HepG2 (cell line): ENCODE results near the gene VGLL4. TPM values are rescaled to one million over a fixed set of nuclear protein-coding genes. Genes with fewer than 3 reads are reported as not detected.

Source experiments
- CBFB ChIP-seq: sonication (generic); formaldehyde crosslinking; IDR thresholded peaks from 2 replicates; pipeline ENCODE4 v1.4.0; 2020; ENCODE audit warnings: missing genetic modification reagents
- CHD2 ChIP-seq: IDR thresholded peaks from 2 replicates; pipeline ENCODE4 v1.6.1; 2011; ENCODE audit warnings: low read depth, low read length, improper control_type of control experiment
- FLYWCH1 ChIP-seq: sonication (generic); formaldehyde crosslinking; IDR thresholded peaks from 2 replicates; pipeline ENCODE4 v1.8.1; 2023; ENCODE audit warnings: mild to moderate bottlenecking, missing genetic modification reagents
- POLR2G ChIP-seq: fragments of 200-400 bp; formaldehyde crosslinking; IDR thresholded peaks from 2 replicates; pipeline ENCODE4 v1.6.1; 2018; ENCODE audit warnings: mild to moderate bottlenecking, low read depth, low read length, moderate library complexity
- SOX13 ChIP-seq, 3 experiments: fragments of 450-650 bp in 1 of 3; sonication (generic) in 1 of 3; formaldehyde crosslinking in 1 of 3; IDR thresholded peaks in 2 of 3; conservative IDR thresholded peaks in 1 of 3; 2 replicates each; pipeline versions ENCODE4 v1.5.0 to v1.6.1; 2016 to 2020; ENCODE audit warnings: antibody characterized with exemption in 1 of 3, mild to moderate bottlenecking in 1 of 3, missing compliant biosample characterization in 1 of 3, missing genetic modification reagents in 1 of 3, moderate library complexity in 1 of 3
- SP4 ChIP-seq: sonication (generic); formaldehyde crosslinking; IDR thresholded peaks from 2 replicates; pipeline ENCODE4 v1.8.1; 2023; ENCODE audit warnings: mild to moderate bottlenecking, missing genetic modification reagents
- TEF ChIP-seq: sonication (generic); formaldehyde crosslinking; IDR thresholded peaks from 2 replicates; pipeline ENCODE4 v1.5.0; 2020; ENCODE audit warnings: missing genetic modification reagents
- ZFP91 ChIP-seq: sonication (generic); formaldehyde crosslinking; IDR thresholded peaks from 2 replicates; pipeline ENCODE4 v1.9.0; 2022; ENCODE audit warnings: missing genetic modification reagents, mild to moderate bottlenecking, borderline replicate concordance
- ZKSCAN8 ChIP-seq: IDR thresholded peaks from 2 replicates; pipeline ENCODE4 v1.6.1; 2016; ENCODE audit warnings: borderline replicate concordance, missing genetic modification reagents, missing compliant biosample characterization
- ZNF598 ChIP-seq: sonication (generic); formaldehyde crosslinking; IDR thresholded peaks from 2 replicates; pipeline ENCODE4 v1.5.1; 2020; ENCODE audit warnings: mild to moderate bottlenecking, missing genetic modification reagents, borderline replicate concordance
- ZNF788 ChIP-seq: sonication (generic); formaldehyde crosslinking; IDR thresholded peaks from 2 replicates; pipeline ENCODE4 v1.5.0; 2020; ENCODE audit warnings: mild to moderate bottlenecking, missing genetic modification reagents, borderline replicate concordance
- polyA plus RNA-seq, 8 experiments: library from polyadenylated mRNA; depleted of rRNA in 3 of 8; stranded (reverse) in 7 of 8; unstranded in 1 of 8; fragments of >200 nt; fragmentation: Illumina TruSeq in 4 of 8; extraction: Trizol in 4 of 8; gene quantifications; 2 replicates each; pipeline versions ENCODE4 v1.2.1 to v1.2.3, GENCODE V29; 2011 to 2016; ENCODE audit warnings: low read depth in 4 of 8, missing spikeins in 1 of 8, mixed read lengths in 1 of 8; ENCODE audit not compliant: insufficient read depth in 1 of 8
- total RNA-seq, 5 experiments: library from RNA; depleted of rRNA; stranded (reverse); fragments of >200 nt; fragmentation: Illumina TruSeq; extraction: Trizol; gene quantifications; 2 replicates each; pipeline ENCODE4 v1.2.3, GENCODE V29; 2016; ENCODE audit warnings: low read depth in 1 of 5
- TF ChIP-seq, protein P1 (sequence below): IDR thresholded peaks from 2 replicates; pipeline ENCODE4 v1.6.1; 2016; ENCODE audit warnings: low read depth, missing genetic modification reagents, missing compliant biosample characterization
- TF ChIP-seq, protein P2 (sequence below): sonication (generic); formaldehyde crosslinking; IDR thresholded peaks from 2 replicates; pipeline ENCODE4 v1.5.1; 2020; ENCODE audit warnings: mild to moderate bottlenecking, missing genetic modification reagents, moderate library complexity

The VGLL4 gene
- total and polyA plus RNA-seq, 2 of the 13 experiments (the other 11 are each of a cell fraction or from before 2014, with no cell fraction given) = 23.2 to 39.0 TPM

- TF ChIP-seq, protein P1, sequence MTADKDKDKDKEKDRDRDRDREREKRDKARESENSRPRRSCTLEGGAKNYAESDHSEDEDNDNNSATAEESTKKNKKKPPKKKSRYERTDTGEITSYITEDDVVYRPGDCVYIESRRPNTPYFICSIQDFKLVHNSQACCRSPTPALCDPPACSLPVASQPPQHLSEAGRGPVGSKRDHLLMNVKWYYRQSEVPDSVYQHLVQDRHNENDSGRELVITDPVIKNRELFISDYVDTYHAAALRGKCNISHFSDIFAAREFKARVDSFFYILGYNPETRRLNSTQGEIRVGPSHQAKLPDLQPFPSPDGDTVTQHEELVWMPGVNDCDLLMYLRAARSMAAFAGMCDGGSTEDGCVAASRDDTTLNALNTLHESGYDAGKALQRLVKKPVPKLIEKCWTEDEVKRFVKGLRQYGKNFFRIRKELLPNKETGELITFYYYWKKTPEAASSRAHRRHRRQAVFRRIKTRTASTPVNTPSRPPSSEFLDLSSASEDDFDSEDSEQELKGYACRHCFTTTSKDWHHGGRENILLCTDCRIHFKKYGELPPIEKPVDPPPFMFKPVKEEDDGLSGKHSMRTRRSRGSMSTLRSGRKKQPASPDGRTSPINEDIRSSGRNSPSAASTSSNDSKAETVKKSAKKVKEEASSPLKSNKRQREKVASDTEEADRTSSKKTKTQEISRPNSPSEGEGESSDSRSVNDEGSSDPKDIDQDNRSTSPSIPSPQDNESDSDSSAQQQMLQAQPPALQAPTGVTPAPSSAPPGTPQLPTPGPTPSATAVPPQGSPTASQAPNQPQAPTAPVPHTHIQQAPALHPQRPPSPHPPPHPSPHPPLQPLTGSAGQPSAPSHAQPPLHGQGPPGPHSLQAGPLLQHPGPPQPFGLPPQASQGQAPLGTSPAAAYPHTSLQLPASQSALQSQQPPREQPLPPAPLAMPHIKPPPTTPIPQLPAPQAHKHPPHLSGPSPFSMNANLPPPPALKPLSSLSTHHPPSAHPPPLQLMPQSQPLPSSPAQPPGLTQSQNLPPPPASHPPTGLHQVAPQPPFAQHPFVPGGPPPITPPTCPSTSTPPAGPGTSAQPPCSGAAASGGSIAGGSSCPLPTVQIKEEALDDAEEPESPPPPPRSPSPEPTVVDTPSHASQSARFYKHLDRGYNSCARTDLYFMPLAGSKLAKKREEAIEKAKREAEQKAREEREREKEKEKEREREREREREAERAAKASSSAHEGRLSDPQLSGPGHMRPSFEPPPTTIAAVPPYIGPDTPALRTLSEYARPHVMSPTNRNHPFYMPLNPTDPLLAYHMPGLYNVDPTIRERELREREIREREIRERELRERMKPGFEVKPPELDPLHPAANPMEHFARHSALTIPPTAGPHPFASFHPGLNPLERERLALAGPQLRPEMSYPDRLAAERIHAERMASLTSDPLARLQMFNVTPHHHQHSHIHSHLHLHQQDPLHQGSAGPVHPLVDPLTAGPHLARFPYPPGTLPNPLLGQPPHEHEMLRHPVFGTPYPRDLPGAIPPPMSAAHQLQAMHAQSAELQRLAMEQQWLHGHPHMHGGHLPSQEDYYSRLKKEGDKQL (CRISPR knock-in tag) = no peak
- TF ChIP-seq CHD2 (0 out of 2 replicates have a peak, but pooled peaks have one; percentile 14), POLR2G (peak; percentile 89), SP4 (CRISPR knock-in tag) (peak; percentile 72), ZNF598 (CRISPR knock-in tag) (no peak), SOX13 (IDR thresholded peaks at IDR 0.05) (no peak), SOX13 (CRISPR knock-in tag; conservative IDR thresholded peaks at IDR 0.05 in 1 of 2, IDR thresholded peaks at IDR 0.05 in 1 of 2) (peak in 1 of 2 experiments; percentile 58; a peak in 2 of 4 replicates), ZFP91 (peak; percentile 72), FLYWCH1 (CRISPR knock-in tag) (no peak), CBFB (CRISPR knock-in tag) (no peak), ZKSCAN8 (CRISPR knock-in tag) (peak; percentile 50; the same call in 1 of the 2 replicates), ZNF788 (CRISPR knock-in tag) (peak; percentile 57; the same call in 1 of the 2 replicates), TEF (CRISPR knock-in tag) (peak; percentile 88; the same call in 1 of the 2 replicates)
- TF ChIP-seq, protein P2, sequence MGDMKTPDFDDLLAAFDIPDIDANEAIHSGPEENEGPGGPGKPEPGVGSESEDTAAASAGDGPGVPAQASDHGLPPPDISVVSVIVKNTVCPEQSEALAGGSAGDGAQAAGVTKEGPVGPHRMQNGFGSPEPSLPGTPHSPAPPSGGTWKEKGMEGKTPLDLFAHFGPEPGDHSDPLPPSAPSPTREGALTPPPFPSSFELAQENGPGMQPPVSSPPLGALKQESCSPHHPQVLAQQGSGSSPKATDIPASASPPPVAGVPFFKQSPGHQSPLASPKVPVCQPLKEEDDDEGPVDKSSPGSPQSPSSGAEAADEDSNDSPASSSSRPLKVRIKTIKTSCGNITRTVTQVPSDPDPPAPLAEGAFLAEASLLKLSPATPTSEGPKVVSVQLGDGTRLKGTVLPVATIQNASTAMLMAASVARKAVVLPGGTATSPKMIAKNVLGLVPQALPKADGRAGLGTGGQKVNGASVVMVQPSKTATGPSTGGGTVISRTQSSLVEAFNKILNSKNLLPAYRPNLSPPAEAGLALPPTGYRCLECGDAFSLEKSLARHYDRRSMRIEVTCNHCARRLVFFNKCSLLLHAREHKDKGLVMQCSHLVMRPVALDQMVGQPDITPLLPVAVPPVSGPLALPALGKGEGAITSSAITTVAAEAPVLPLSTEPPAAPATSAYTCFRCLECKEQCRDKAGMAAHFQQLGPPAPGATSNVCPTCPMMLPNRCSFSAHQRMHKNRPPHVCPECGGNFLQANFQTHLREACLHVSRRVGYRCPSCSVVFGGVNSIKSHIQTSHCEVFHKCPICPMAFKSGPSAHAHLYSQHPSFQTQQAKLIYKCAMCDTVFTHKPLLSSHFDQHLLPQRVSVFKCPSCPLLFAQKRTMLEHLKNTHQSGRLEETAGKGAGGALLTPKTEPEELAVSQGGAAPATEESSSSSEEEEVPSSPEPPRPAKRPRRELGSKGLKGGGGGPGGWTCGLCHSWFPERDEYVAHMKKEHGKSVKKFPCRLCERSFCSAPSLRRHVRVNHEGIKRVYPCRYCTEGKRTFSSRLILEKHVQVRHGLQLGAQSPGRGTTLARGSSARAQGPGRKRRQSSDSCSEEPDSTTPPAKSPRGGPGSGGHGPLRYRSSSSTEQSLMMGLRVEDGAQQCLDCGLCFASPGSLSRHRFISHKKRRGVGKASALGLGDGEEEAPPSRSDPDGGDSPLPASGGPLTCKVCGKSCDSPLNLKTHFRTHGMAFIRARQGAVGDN (CRISPR knock-in tag) = peak; percentile 91
These were observed 1.1 kb downstream of the VGLL4 start (continued) for GRCh38 chr3:11642431-11643191.
